PC-9 (cell line): ENCODE data around the gene BET1. TPM values are rescaled to one million over a fixed set of nuclear protein-coding genes. Genes with fewer than 3 reads are reported as not detected.

Experiments
- BruUV-seq: library from RNA; stranded (reverse); fragments of 400-500 nt; replicated peaks from 2 replicates; lab custom pipeline; 2021; lab: Mats Ljungman, UMichigan
- CTCF ChIA-PET: fragments of 300-600 bp; sonication (Branson Sonifier 250); formaldehyde crosslinking; loops from one replicate; lab custom pipeline; 2022; ENCODE audit warnings: antibody characterized with exemption; lab: Charles Lee
- POLR2A ChIA-PET: fragments of 300-600 bp; sonication (Branson Sonifier 250); formaldehyde crosslinking; loops from one replicate; lab custom pipeline; 2022; ENCODE audit warnings: antibody characterized with exemption; ENCODE audit not compliant: unreplicated experiment; lab: Charles Lee
- DNase-seq, 2 experiments: peaks; one replicate each; pipeline versions ENCODE4 v3.0.0 to v3.0.0-alpha.2; 2015 to 2022; ENCODE audit warnings: mixed read lengths in 1 of 2
- H2AFZ ChIP-seq: fragments of 200-600 bp; sonication (generic); 2 replicates; pipeline ENCODE4 v1.8.1; 2017; ENCODE audit warnings: antibody characterized with exemption
- H3F3A ChIP-seq: fragments of 200-600 bp; sonication (generic); 2 replicates; pipeline ENCODE4 v1.8.1; 2017; ENCODE audit warnings: antibody characterized with exemption, mild to moderate bottlenecking, low read depth; ENCODE audit not compliant: insufficient read depth
- H3K27ac ChIP-seq: fragments of 200-600 bp; sonication (generic); 2 replicates; pipeline ENCODE4 v1.6.1; 2016; ENCODE audit warnings: mixed run types
- H3K27me3 ChIP-seq: fragments of 200-600 bp; sonication (generic); 2 replicates; pipeline ENCODE4 v1.6.1; 2016; ENCODE audit warnings: low read depth, mixed run types; ENCODE audit not compliant: insufficient read depth
- H3K36me3 ChIP-seq: fragments of 200-600 bp; sonication (generic); 2 replicates; pipeline ENCODE4 v1.6.1; 2016; ENCODE audit warnings: low read depth, mixed run types
- H3K4me1 ChIP-seq: fragments of 200-600 bp; sonication (generic); replicated peaks from 2 replicates; pipeline ENCODE4 v1.6.1; 2016; ENCODE audit warnings: mixed run types; ENCODE audit not compliant: insufficient read depth
- H3K4me2 ChIP-seq: fragments of 200-600 bp; sonication (generic); 2 replicates; pipeline ENCODE4 v1.6.1; 2017; ENCODE audit warnings: mixed run types
- H3K4me3 ChIP-seq: fragments of 200-600 bp; sonication (generic); 2 replicates; pipeline ENCODE4 v1.6.1; 2016; ENCODE audit warnings: mixed run types
- H3K79me2 ChIP-seq: fragments of 200-600 bp; sonication (generic); 2 replicates; pipeline ENCODE4 v1.6.1; 2017; ENCODE audit warnings: low read depth, mixed run types
- H3K9me2 ChIP-seq: fragments of 200-600 bp; sonication (generic); 2 replicates; pipeline ENCODE4 v1.8.1; 2017; ENCODE audit warnings: mild to moderate bottlenecking; ENCODE audit not compliant: insufficient read depth
- H3K9me3 ChIP-seq: fragments of 200-600 bp; sonication (generic); 2 replicates; pipeline ENCODE4 v1.8.1; 2016; ENCODE audit warnings: low read depth; ENCODE audit not compliant: insufficient read depth
- H4K20me1 ChIP-seq: fragments of 200-600 bp; sonication (generic); 2 replicates; pipeline ENCODE4 v1.8.1; 2017; ENCODE audit not compliant: insufficient read depth
- CTCF ChIP-seq: fragments of 200-600 bp; sonication (generic); conservative IDR thresholded peaks from 2 replicates; pipeline ENCODE4 v1.6.1; 2017; ENCODE audit warnings: mixed run types, antibody characterized with exemption, mild to moderate bottlenecking, moderate library complexity
- EZH2 ChIP-seq: fragments of 200-600 bp; sonication (generic); IDR thresholded peaks from 2 replicates; pipeline ENCODE4 v1.8.0; 2017; ENCODE audit warnings: antibody characterized with exemption, low read depth
- intact Hi-C: fragments of 100-400 bp; cut with micrococcal nuclease; formaldehyde crosslinking; loops from one replicate; pipeline ENCODE4 v1.10.0; 2022; ENCODE audit not compliant: unreplicated experiment
- total RNA-seq: library from RNA; stranded (reverse); gene quantifications from 2 replicates; pipeline ENCODE4 v1.2.3, GENCODE V29; 2021

Gene BET1
- total RNA-seq, 1 experiment from 2014 or later: 43.0 TPM

- ChIA-PET POLR2A (no interaction called here), CTCF (no interaction called here)
- no TSS peak for BruUV-seq
- intact Hi-C loops: no loop called here
- H3K36me3 ChIP-seq: no peaks in the 10 kb centered on the region
- H3K79me2 ChIP-seq: no peaks in the 10 kb centered on the region
- no peak overlapping the region for H3K4me3 ChIP-seq
- no peak overlapping the region for H3K4me2 ChIP-seq
- H3K9me3 ChIP-seq: no peaks in the 10 kb centered on the region
- no peaks in the 10 kb centered on the region for H3K27me3 ChIP-seq
- no peaks in the 10 kb centered on the region; the same call in none of the 2 replicates for H3K9me2 ChIP-seq
- no peaks in the 10 kb centered on the region for H4K20me1 ChIP-seq
- H3K27ac ChIP-seq: no peak overlapping the region
- no peak for DNase-seq
- no peak overlapping the region for H2AFZ ChIP-seq
- no peak for TF ChIP-seq EZH2
- TF ChIP-seq CTCF: no peak
- no peaks in the 10 kb centered on the region for H3F3A ChIP-seq
- 0 out of 2 replicates have a peak, but pooled peaks cover 7% of the 10 kb centered on the region for H3K4me1 ChIP-seq
Measured at GRCh38 chr7:93958651-93959050, 45.5 kb downstream of the BET1 start.

- H3K9me2 ChIP-seq: no peaks in the 10 kb centered on the region; the same call in none of the 2 replicates
- H3K36me3 ChIP-seq: no peaks in the 10 kb centered on the region
- no peak overlapping the region for H3K27ac ChIP-seq
- ChIA-PET CTCF (no interaction called here), POLR2A (interaction anchor here (0.6 to 0.7 kb wide), 2 partner anchors 176 to 1050 kb away, joined by 4 to 5 read pairs; no protein-coding TSS in a partner anchor)
- no peaks in the 10 kb centered on the region for H3K27me3 ChIP-seq
- H3K79me2 ChIP-seq: no peaks in the 10 kb centered on the region
- intact Hi-C loops: no loop called here
- H3K4me1 ChIP-seq: 0 out of 2 replicates have a peak, but pooled peaks cover 7% of the 10 kb centered on the region
- TF ChIP-seq CTCF: no peak
- DNase-seq: no peak
- H3K4me3 ChIP-seq: no peak overlapping the region
- no peak overlapping the region for H3K4me2 ChIP-seq
- H2AFZ ChIP-seq: no peak overlapping the region
- no peaks in the 10 kb centered on the region for H3F3A ChIP-seq
- no TSS peak for BruUV-seq
- H4K20me1 ChIP-seq: no peaks in the 10 kb centered on the region
- no peaks in the 10 kb centered on the region for H3K9me3 ChIP-seq
Measured at GRCh38 chr7:93958216-93958615, 45.9 kb downstream of the BET1 start.

- no peak for DNase-seq
- no TSS peak for BruUV-seq
- Histone ChIP-seq H3K4me3 (no peak overlapping the region), H3K27ac (no peak overlapping the region), H3K9me3 (no peaks in the 10 kb centered on the region), H2AFZ (no peak overlapping the region), H4K20me1 (no peaks in the 10 kb centered on the region), H3K79me2 (no peaks in the 10 kb centered on the region), H3K9me2 (no peaks in the 10 kb centered on the region; the same call in none of the 2 replicates), H3K4me1 (0 out of 2 replicates have a peak, but pooled peaks cover 7% of the 10 kb centered on the region), H3K36me3 (no peaks in the 10 kb centered on the region), H3K27me3 (no peaks in the 10 kb centered on the region), H3K4me2 (no peak overlapping the region), H3F3A (no peaks in the 10 kb centered on the region)
- intact Hi-C loops: no loop called here
- ChIA-PET CTCF (no interaction called here), POLR2A (interaction anchor here (0.6 to 0.7 kb wide), 2 partner anchors 176 to 1049 kb away, joined by 4 to 5 read pairs; no protein-coding TSS in a partner anchor)
- no peak for TF ChIP-seq EZH2
Measured at GRCh38 chr7:93957767-93958166, 46.4 kb downstream of the BET1 start.

- intact Hi-C loops: no loop called here
- H3K36me3 ChIP-seq: no peaks in the 10 kb centered on the region
- no peaks in the 10 kb centered on the region; the same call in 1 of the 2 replicates for H3K9me2 ChIP-seq
- no peak overlapping the region for H3K4me2 ChIP-seq
- H3K79me2 ChIP-seq: no peaks in the 10 kb centered on the region
- CTCF ChIA-PET: no interaction called here
- H3K4me1 ChIP-seq: 0 out of 2 replicates have a peak, but pooled peaks cover 7% of the 10 kb centered on the region
- H3K4me3 ChIP-seq: no peak overlapping the region
- no peak for DNase-seq
- POLR2A ChIA-PET: no interaction called here
- no peaks in the 10 kb centered on the region for H3K9me3 ChIP-seq
- BruUV-seq: no TSS peak
- H3K27ac ChIP-seq: no peak overlapping the region
- H2AFZ ChIP-seq: no peak overlapping the region
- H4K20me1 ChIP-seq: no peaks in the 10 kb centered on the region
- TF ChIP-seq EZH2: no peak
- TF ChIP-seq CTCF: no peak
- no peaks in the 10 kb centered on the region for H3F3A ChIP-seq
- H3K27me3 ChIP-seq: no peaks in the 10 kb centered on the region
Measured at GRCh38 chr7:93955304-93955703, 48.9 kb downstream of the BET1 start.
